Right kidney (tissue), 1 donor: ENCODE measurements around the gene SH3TC2.

Experiments used
- DNase-seq: peaks from one replicate; pipeline ENCODE4 v3.0.0-alpha.2; 2016

The SH3TC2 gene

GRCh38 chr5:149060325-149060724, 2.5 kb downstream of the SH3TC2 start:
- DNase-seq = no peak

- no peak for DNase-seq
Observed at GRCh38 chr5:149056616-149057165, 6.2 kb downstream of the SH3TC2 start.

GRCh38 chr5:149054416-149054815, 8.4 kb downstream of the SH3TC2 start:
- no peak for DNase-seq

- DNase-seq = no peak
Observed at GRCh38 chr5:149053072-149053695, 9.7 kb downstream of the SH3TC2 start.

GRCh38 chr5:149049371-149049781, 13.5 kb downstream of the SH3TC2 start:
- no peak for DNase-seq

GRCh38 chr5:149048811-149049210, 14.1 kb downstream of the SH3TC2 start:
- DNase-seq = peak; percentile 5

- DNase-seq = no peak
Observed at GRCh38 chr5:149047462-149047861, 15.4 kb downstream of the SH3TC2 start.

GRCh38 chr5:149046196-149046829, 16.5 kb downstream of the SH3TC2 start:
- DNase-seq = no peak

GRCh38 chr5:149045089-149045460, 17.8 kb downstream of the SH3TC2 start:
- no peak for DNase-seq

GRCh38 chr5:149044453-149045088, 18.3 kb downstream of the SH3TC2 start:
- DNase-seq = no peak

- DNase-seq = no peak
Observed at GRCh38 chr5:149043641-149044040, 19.2 kb downstream of the SH3TC2 start.

GRCh38 chr5:149042865-149043264, 20.0 kb downstream of the SH3TC2 start:
- DNase-seq = no peak

GRCh38 chr5:149041242-149041641, 21.6 kb downstream of the SH3TC2 start:
- DNase-seq = no peak

- DNase-seq = no peak
Observed at GRCh38 chr5:149040421-149040820, 22.4 kb downstream of the SH3TC2 start.

GRCh38 chr5:149039506-149039905, 23.4 kb downstream of the SH3TC2 start:
- no peak for DNase-seq

GRCh38 chr5:149038336-149039080, 24.4 kb downstream of the SH3TC2 start:
- no peak for DNase-seq

GRCh38 chr5:149037817-149038216, 25.0 kb downstream of the SH3TC2 start:
- no peak for DNase-seq

GRCh38 chr5:149036970-149037369, 25.9 kb downstream of the SH3TC2 start:
- no peak for DNase-seq

GRCh38 chr5:149036168-149036567, 26.7 kb downstream of the SH3TC2 start:
- DNase-seq = no peak

- peak; percentile 33 for DNase-seq
Observed at GRCh38 chr5:149035372-149035790, 27.5 kb downstream of the SH3TC2 start.

- DNase-seq = no peak
Observed at GRCh38 chr5:149030838-149031397, 31.9 kb downstream of the SH3TC2 start.

- no peak for DNase-seq
Observed at GRCh38 chr5:149030392-149030791, 32.5 kb downstream of the SH3TC2 start.

GRCh38 chr5:149028984-149029383, 33.9 kb downstream of the SH3TC2 start:
- no peak for DNase-seq
